Measurements from ENCODE around the gene SNRPN. TPM values are rescaled to one million over a fixed set of nuclear protein-coding genes. Genes with fewer than 3 reads are reported as not detected.

SNRPN gene
- total and polyA plus RNA-seq, 2 of the 4 experiments (the other 2 are of a cell fraction), result 123 to 185 TPM

- no TSS peak for BruUV-seq (replicated peaks)
- dilution Hi-C loops (cut with HindIII; ENCODE audit: low sequenced_read_pairs, unreplicated experiment), result no loop called here
- no peak overlapping the region for H3K56ac ChIP-seq (ENCODE audit: extremely low read depth, insufficient read depth, low read length)
Measured at GRCh38 chr15:24948495-24948894, 6.3 kb upstream of the SNRPN start.

More at GRCh38 chr15:24948495-24948894, 6.3 kb upstream of the SNRPN start:
- no peaks in the 10 kb centered on the region for H3K36me3 ChIP-seq (ENCODE audit: control insufficient read depth, insufficient read depth, low read length)
- no peaks in the 10 kb centered on the region for H3K27me3 ChIP-seq (ENCODE audit: control insufficient read depth, insufficient read depth, low read length)
- H4K5ac ChIP-seq (ENCODE audit: low read depth, low read length), result no peak overlapping the region
- no peak overlapping the region for H2BK15ac ChIP-seq (ENCODE audit: low read depth, low read length)
- no peak overlapping the region for H2BK120ac ChIP-seq (ENCODE audit: low read depth, low read length)
- DNase-seq, result no peak
- in situ Hi-C loops (cut with MboI; ENCODE audit: low sequenced_read_pairs) (no loop called here), intact Hi-C loops (cut with micrococcal nuclease) (no loop called here)
- H4K20me1 ChIP-seq (ENCODE audit: insufficient read depth, low read length), result no peaks in the 10 kb centered on the region
- H2AFZ ChIP-seq (replicated peaks; ENCODE audit: low read length, poor library complexity), result no peak overlapping the region
- no peak overlapping the region for H3K4me3 ChIP-seq (ENCODE audit: insufficient read depth, low read depth, low read length)
- no peak overlapping the region for H4K8ac ChIP-seq (ENCODE audit: low read depth in 2 of 2, low read length in 2 of 2)
- no peaks in the 10 kb centered on the region for H3K9me1 ChIP-seq (ENCODE audit: insufficient read depth, low read length)
- no peak overlapping the region for H3K23ac ChIP-seq (ENCODE audit: low read depth, low read length)
- H3K79me1 ChIP-seq (ENCODE audit: low read depth in 1 of 2, low read length in 2 of 2), result no peaks in the 10 kb centered on the region
- no peak for ATAC-seq (ENCODE audit: low read depth)
- H2BK20ac ChIP-seq (ENCODE audit: low read depth, low read length), result no peak overlapping the region
- H2AK5ac ChIP-seq (ENCODE audit: low read depth, low read length), result no peak overlapping the region
- no peaks in the 10 kb centered on the region; the same call in 1 of the 2 replicates for H3K4me1 ChIP-seq (ENCODE audit: control insufficient read depth, insufficient read depth, low read length)
- H2AK9ac ChIP-seq (replicated peaks; ENCODE audit: low read depth, low read length, poor library complexity), result no peak overlapping the region
- no peak overlapping the region for H3K9ac ChIP-seq (ENCODE audit: low read depth, low read length)
- no peaks in the 10 kb centered on the region for H3K9me3 ChIP-seq (ENCODE audit: control insufficient read depth, insufficient read depth, low read length)
- no peak overlapping the region for H3K4me2 ChIP-seq (ENCODE audit: low read depth, low read length)
- H2BK5ac ChIP-seq (ENCODE audit: low read depth, low read length, poor library complexity, severe bottlenecking), result no peak overlapping the region
- H3K14ac ChIP-seq (replicated peaks; ENCODE audit: low read depth, low read length), result no peak overlapping the region
- ChIA-PET POLR2A (ENCODE audit: unreplicated experiment) (no interaction called here), CTCF (no interaction called here)
- no peak overlapping the region for H3K18ac ChIP-seq (ENCODE audit: low read depth, low read length)
- no peak overlapping the region for H3K27ac ChIP-seq (ENCODE audit: insufficient read depth, low read length)
- H3K4ac ChIP-seq (ENCODE audit: low read depth, low read length), result no peak overlapping the region
- TF ChIP-seq RFX5 (IDR thresholded peaks at IDR 0.05; ENCODE audit: low read depth, low read length), result no peak
- no peak for TF ChIP-seq FOS (IDR thresholded peaks at IDR 0.05; ENCODE audit: low read depth, low read length)
- TF ChIP-seq SMC3 (IDR thresholded peaks at IDR 0.05; ENCODE audit: low read depth, low read length), result no peak
- no peak for TF ChIP-seq CEBPB (IDR thresholded peaks at IDR 0.05; ENCODE audit: low read depth, low read length)
- no peak for TF ChIP-seq BHLHE40 (IDR thresholded peaks at IDR 0.05; ENCODE audit: low read depth, low read length)
- no peak for TF ChIP-seq MAFK (IDR thresholded peaks at IDR 0.05; ENCODE audit: low read depth, low read length)
- no peak for TF ChIP-seq CHD1 (IDR thresholded peaks at IDR 0.05; ENCODE audit: low read depth, low read length)
- no peak for TF ChIP-seq MXI1 (IDR thresholded peaks at IDR 0.05; ENCODE audit: borderline replicate concordance, low read depth, low read length)
- no peak for TF ChIP-seq NFE2L2 (IDR thresholded peaks at IDR 0.05; ENCODE audit: low read depth, low read length)
- TF ChIP-seq RAD21 (IDR thresholded peaks at IDR 0.05; ENCODE audit: low read length), result no peak
- no CpG with 5 or more reads among the region's 3 CpGs for WGBS, 2 experiments (ENCODE audit: extremely low coverage in 2 of 2, insufficient read length in 1 of 2)
- H4K91ac ChIP-seq (ENCODE audit: insufficient read depth, low read depth, low read length), result no peak overlapping the region
